ENCODE measurements around the gene PLA2G2F.

Gene PLA2G2F

GRCh38 chr1:20182415-20182814, 43.3 kb downstream of the PLA2G2F start:
- Histone ChIP-seq H3K9me3 (ENCODE audit: control insufficient read depth, low read length) (no peaks in the 10 kb centered on the region), H3K4me1 (ENCODE audit: control insufficient read depth, insufficient read depth, low read length, poor library complexity, severe bottlenecking) (peaks cover 24% of the 10 kb centered on the region), H3K36me3 (ENCODE audit: control insufficient read depth, insufficient read depth, low read length) (no peaks in the 10 kb centered on the region), H3K27me3 (replicated peaks; ENCODE audit: control insufficient read depth, insufficient read depth, low read length, poor library complexity, severe bottlenecking) (no peaks in the 10 kb centered on the region), H3K27ac (ENCODE audit: insufficient read depth, low read length, poor library complexity, severe bottlenecking) (no peak overlapping the region), H3K4me3 (ENCODE audit: insufficient read depth, low read depth, low read length, poor library complexity, severe bottlenecking) (no peak overlapping the region)
- no peak for DNase-seq

GRCh38 chr1:20183035-20183434, 43.9 kb downstream of the PLA2G2F start:
- no peaks in the 10 kb centered on the region for H3K36me3 ChIP-seq (ENCODE audit: control insufficient read depth, insufficient read depth, low read length)
- H3K27me3 ChIP-seq (replicated peaks; ENCODE audit: control insufficient read depth, insufficient read depth, low read length, poor library complexity, severe bottlenecking) = no peaks in the 10 kb centered on the region

GRCh38 chr1:20183616-20184271, 44.6 kb downstream of the PLA2G2F start:
- Histone ChIP-seq H3K4me1 (ENCODE audit: control insufficient read depth, insufficient read depth, low read length, poor library complexity, severe bottlenecking) (peaks cover 29% of the 10 kb centered on the region), H3K9me3 (ENCODE audit: control insufficient read depth, low read length) (no peaks in the 10 kb centered on the region), H3K4me3 (ENCODE audit: insufficient read depth, low read depth, low read length, poor library complexity, severe bottlenecking) (no peak overlapping the region), H3K36me3 (ENCODE audit: control insufficient read depth, insufficient read depth, low read length) (no peaks in the 10 kb centered on the region), H3K27me3 (replicated peaks; ENCODE audit: control insufficient read depth, insufficient read depth, low read length, poor library complexity, severe bottlenecking) (no peaks in the 10 kb centered on the region), H3K27ac (ENCODE audit: insufficient read depth, low read length, poor library complexity, severe bottlenecking) (no peak overlapping the region)
- no peak for DNase-seq

More at GRCh38 chr1:20183035-20183434, 43.9 kb downstream of the PLA2G2F start:
- no peak overlapping the region for H3K4me3 ChIP-seq (ENCODE audit: insufficient read depth, low read depth, low read length, poor library complexity, severe bottlenecking)
- no peaks in the 10 kb centered on the region for H3K9me3 ChIP-seq (ENCODE audit: control insufficient read depth, low read length)
- peaks cover 29% of the 10 kb centered on the region for H3K4me1 ChIP-seq (ENCODE audit: control insufficient read depth, insufficient read depth, low read length, poor library complexity, severe bottlenecking)
- no peak for DNase-seq
- no peak overlapping the region for H3K27ac ChIP-seq (ENCODE audit: insufficient read depth, low read length, poor library complexity, severe bottlenecking)

GRCh38 chr1:20184481-20184900, 45.4 kb downstream of the PLA2G2F start:
- peaks cover 29% of the 10 kb centered on the region for H3K4me1 ChIP-seq (ENCODE audit: control insufficient read depth, insufficient read depth, low read length, poor library complexity, severe bottlenecking)
- no peak overlapping the region for H3K4me3 ChIP-seq (ENCODE audit: insufficient read depth, low read depth, low read length, poor library complexity, severe bottlenecking)
- H3K27me3 ChIP-seq (replicated peaks; ENCODE audit: control insufficient read depth, insufficient read depth, low read length, poor library complexity, severe bottlenecking) = no peaks in the 10 kb centered on the region
- H3K36me3 ChIP-seq (ENCODE audit: control insufficient read depth, insufficient read depth, low read length) = no peaks in the 10 kb centered on the region
- H3K9me3 ChIP-seq (ENCODE audit: control insufficient read depth, low read length) = no peaks in the 10 kb centered on the region
- H3K27ac ChIP-seq (ENCODE audit: insufficient read depth, low read length, poor library complexity, severe bottlenecking) = no peak overlapping the region
- no peak for DNase-seq

GRCh38 chr1:20184997-20185833, 46.1 kb downstream of the PLA2G2F start:
- Histone ChIP-seq H3K4me1 (ENCODE audit: control insufficient read depth, insufficient read depth, low read length, poor library complexity, severe bottlenecking) (peaks cover 29% of the 10 kb centered on the region), H3K27ac (ENCODE audit: insufficient read depth, low read length, poor library complexity, severe bottlenecking) (peak overlapping the region; percentile 18), H3K4me3 (ENCODE audit: insufficient read depth, low read depth, low read length, poor library complexity, severe bottlenecking) (peak overlapping the region; percentile 66), H3K27me3 (replicated peaks; ENCODE audit: control insufficient read depth, insufficient read depth, low read length, poor library complexity, severe bottlenecking) (no peaks in the 10 kb centered on the region), H3K9me3 (ENCODE audit: control insufficient read depth, low read length) (no peaks in the 10 kb centered on the region), H3K36me3 (ENCODE audit: control insufficient read depth, insufficient read depth, low read length) (no peaks in the 10 kb centered on the region)
- DNase-seq = peak; percentile 42 to 54 (median 50)

- Histone ChIP-seq H3K4me1 (ENCODE audit: control insufficient read depth, insufficient read depth, low read length, poor library complexity, severe bottlenecking) (peaks cover 29% of the 10 kb centered on the region), H3K4me3 (ENCODE audit: insufficient read depth, low read depth, low read length, poor library complexity, severe bottlenecking) (peak within 1 kb of the TSS; percentile 66), H3K36me3 (ENCODE audit: control insufficient read depth, insufficient read depth, low read length) (no peaks in the 10 kb centered on the region), H3K27ac (ENCODE audit: insufficient read depth, low read length, poor library complexity, severe bottlenecking) (peak within 1 kb of the TSS; percentile 36), H3K27me3 (replicated peaks; ENCODE audit: control insufficient read depth, insufficient read depth, low read length, poor library complexity, severe bottlenecking) (no peaks in the 10 kb centered on the region), H3K9me3 (ENCODE audit: control insufficient read depth, low read length) (no peaks in the 10 kb centered on the region)
- peak in 2 of 3 donors; percentile 14 to 22 for DNase-seq
Measured at GRCh38 chr1:20185834-20186782, 47.0 kb downstream of the PLA2G2F start, which contains the start of the genes PLA2G2C and UBXN10. Gene PLA2G2C, minus strand, starts transcription at chr1:20186518. Its CDS starts 9,155 bp downstream, at chr1:20177363. Gene UBXN10, plus strand, starts transcription at chr1:20186096. Its CDS starts 4,466 bp downstream, at chr1:20190562.

- Histone ChIP-seq H3K27me3 (replicated peaks; ENCODE audit: control insufficient read depth, insufficient read depth, low read length, poor library complexity, severe bottlenecking) (no peaks in the 10 kb centered on the region), H3K4me1 (ENCODE audit: control insufficient read depth, insufficient read depth, low read length, poor library complexity, severe bottlenecking) (peaks cover 29% of the 10 kb centered on the region), H3K36me3 (ENCODE audit: control insufficient read depth, insufficient read depth, low read length) (no peaks in the 10 kb centered on the region), H3K9me3 (ENCODE audit: control insufficient read depth, low read length) (no peaks in the 10 kb centered on the region), H3K4me3 (ENCODE audit: insufficient read depth, low read depth, low read length, poor library complexity, severe bottlenecking) (peak overlapping the region; percentile 16), H3K27ac (ENCODE audit: insufficient read depth, low read length, poor library complexity, severe bottlenecking) (no peak overlapping the region)
- DNase-seq = peak in 1 of 3 donors; percentile 11
Measured at GRCh38 chr1:20187103-20187812, 48.1 kb downstream of the PLA2G2F start.

- Histone ChIP-seq H3K36me3 (ENCODE audit: control insufficient read depth, insufficient read depth, low read length) (no peaks in the 10 kb centered on the region), H3K27me3 (replicated peaks; ENCODE audit: control insufficient read depth, insufficient read depth, low read length, poor library complexity, severe bottlenecking) (no peaks in the 10 kb centered on the region), H3K27ac (ENCODE audit: insufficient read depth, low read length, poor library complexity, severe bottlenecking) (no peak overlapping the region), H3K4me3 (ENCODE audit: insufficient read depth, low read depth, low read length, poor library complexity, severe bottlenecking) (no peak overlapping the region), H3K4me1 (ENCODE audit: control insufficient read depth, insufficient read depth, low read length, poor library complexity, severe bottlenecking) (peaks cover 29% of the 10 kb centered on the region), H3K9me3 (ENCODE audit: control insufficient read depth, low read length) (no peaks in the 10 kb centered on the region)
- DNase-seq = no peak
Measured at GRCh38 chr1:20187813-20188454, 48.8 kb downstream of the PLA2G2F start.

GRCh38 chr1:20188455-20188817, 49.3 kb downstream of the PLA2G2F start:
- Histone ChIP-seq H3K27ac (ENCODE audit: insufficient read depth, low read length, poor library complexity, severe bottlenecking) (no peak overlapping the region), H3K9me3 (ENCODE audit: control insufficient read depth, low read length) (no peaks in the 10 kb centered on the region), H3K36me3 (ENCODE audit: control insufficient read depth, insufficient read depth, low read length) (no peaks in the 10 kb centered on the region), H3K27me3 (replicated peaks; ENCODE audit: control insufficient read depth, insufficient read depth, low read length, poor library complexity, severe bottlenecking) (no peaks in the 10 kb centered on the region), H3K4me3 (ENCODE audit: insufficient read depth, low read depth, low read length, poor library complexity, severe bottlenecking) (no peak overlapping the region), H3K4me1 (ENCODE audit: control insufficient read depth, insufficient read depth, low read length, poor library complexity, severe bottlenecking) (peaks cover 29% of the 10 kb centered on the region)
- no peak for DNase-seq
